ENCODE data around the gene EFCAB5.
A peak's percentile ranks its signal among the peaks of the same experiment; 100 is the strongest.
"Not testable (repeated sequence)": the region's sequence is repeated elsewhere in the genome, so short reads cannot be mapped to it uniquely, and the experiment has no call there.

Gene EFCAB5

DNA sequence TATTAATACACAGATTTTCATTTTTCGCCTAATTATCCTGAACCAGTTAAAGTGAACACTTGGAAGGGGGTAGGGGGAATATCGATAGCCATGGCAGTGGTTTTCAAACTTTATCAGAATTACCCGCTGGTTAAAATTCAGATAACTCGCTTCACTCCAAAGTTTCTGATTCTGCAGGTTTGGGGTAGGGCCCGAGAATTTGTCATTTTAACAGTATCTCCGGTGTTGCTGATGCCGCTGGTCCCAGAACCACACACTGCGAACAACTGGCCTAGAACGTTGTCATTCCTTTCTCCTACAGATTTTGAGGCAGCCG lies 174.9 kb downstream of the EFCAB5 start:
- Histone ChIP-seq H3K27me3 (replicated peaks; ENCODE audit: control insufficient read depth, insufficient read depth, low read length) (no peaks in the 10 kb centered on the region), H3K4me3 (replicated peaks; ENCODE audit: low read depth, low read length) (peak overlapping the region; percentile 94)
- TF ChIP-seq, protein P1, sequence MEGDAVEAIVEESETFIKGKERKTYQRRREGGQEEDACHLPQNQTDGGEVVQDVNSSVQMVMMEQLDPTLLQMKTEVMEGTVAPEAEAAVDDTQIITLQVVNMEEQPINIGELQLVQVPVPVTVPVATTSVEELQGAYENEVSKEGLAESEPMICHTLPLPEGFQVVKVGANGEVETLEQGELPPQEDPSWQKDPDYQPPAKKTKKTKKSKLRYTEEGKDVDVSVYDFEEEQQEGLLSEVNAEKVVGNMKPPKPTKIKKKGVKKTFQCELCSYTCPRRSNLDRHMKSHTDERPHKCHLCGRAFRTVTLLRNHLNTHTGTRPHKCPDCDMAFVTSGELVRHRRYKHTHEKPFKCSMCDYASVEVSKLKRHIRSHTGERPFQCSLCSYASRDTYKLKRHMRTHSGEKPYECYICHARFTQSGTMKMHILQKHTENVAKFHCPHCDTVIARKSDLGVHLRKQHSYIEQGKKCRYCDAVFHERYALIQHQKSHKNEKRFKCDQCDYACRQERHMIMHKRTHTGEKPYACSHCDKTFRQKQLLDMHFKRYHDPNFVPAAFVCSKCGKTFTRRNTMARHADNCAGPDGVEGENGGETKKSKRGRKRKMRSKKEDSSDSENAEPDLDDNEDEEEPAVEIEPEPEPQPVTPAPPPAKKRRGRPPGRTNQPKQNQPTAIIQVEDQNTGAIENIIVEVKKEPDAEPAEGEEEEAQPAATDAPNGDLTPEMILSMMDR (IDR thresholded peaks at IDR 0.05; ENCODE audit: insufficient read depth, low read length, poor library complexity, severe bottlenecking): no peak

GRCh38 chr17:30116661-30117551 lies 175.5 kb downstream of the EFCAB5 start, which contains the start of gene NSRP1:
NSRP1 (plus strand) TSS chr17:30116816; CDS start chr17:30116844, 28 bp downstream.
- Histone ChIP-seq H3K27me3 (replicated peaks; ENCODE audit: control insufficient read depth, insufficient read depth, low read length) (no peaks in the 10 kb centered on the region), H3K36me3 (ENCODE audit: control insufficient read depth, insufficient read depth, low read length) (no peaks in the 10 kb centered on the region), H3K4me3 (replicated peaks; ENCODE audit: low read depth, low read length) (peak within 1 kb of the TSS; percentile 94)
- TF ChIP-seq, protein P1 (IDR thresholded peaks at IDR 0.05; ENCODE audit: insufficient read depth, low read length, poor library complexity, severe bottlenecking): no peak
- peak; percentile 94 for DNase-seq (ENCODE audit: extremely low read depth, insufficient read length)

More for the DNA sequence above, 174.9 kb downstream of the EFCAB5 start:
- no peak for DNase-seq (ENCODE audit: extremely low read depth, insufficient read length)
- H3K36me3 ChIP-seq (ENCODE audit: control insufficient read depth, insufficient read depth, low read length): no peaks in the 10 kb centered on the region

DNA sequence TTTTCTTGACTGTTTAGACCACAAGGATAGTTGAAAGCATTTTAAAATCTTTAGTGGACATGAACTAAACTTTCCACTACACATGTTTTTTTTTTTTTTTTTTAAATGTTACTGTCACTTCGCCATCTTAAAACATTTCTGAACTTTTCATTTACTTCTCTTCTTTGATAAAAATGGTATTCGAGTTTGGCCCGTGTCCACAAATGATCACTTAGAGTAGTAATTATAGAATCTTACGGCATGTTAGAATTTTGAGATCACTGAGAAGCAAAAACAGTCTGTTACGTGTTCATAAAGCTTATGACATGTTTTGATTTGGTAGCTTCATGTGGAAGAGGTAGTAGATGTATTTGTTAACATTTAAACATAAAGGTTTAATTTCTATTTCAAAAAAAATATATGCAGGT lies 176.2 kb downstream of the EFCAB5 start:
- H3K27me3 ChIP-seq (replicated peaks; ENCODE audit: control insufficient read depth, insufficient read depth, low read length): no peaks in the 10 kb centered on the region
- H3K4me3 ChIP-seq (replicated peaks; ENCODE audit: low read depth, low read length): peak overlapping the region; percentile 94
- no peaks in the 10 kb centered on the region for H3K36me3 ChIP-seq (ENCODE audit: control insufficient read depth, insufficient read depth, low read length)
- no peak for DNase-seq (ENCODE audit: extremely low read depth, insufficient read length)
- TF ChIP-seq, protein P1 (IDR thresholded peaks at IDR 0.05; ENCODE audit: insufficient read depth, low read length, poor library complexity, severe bottlenecking): no peak

DNA sequence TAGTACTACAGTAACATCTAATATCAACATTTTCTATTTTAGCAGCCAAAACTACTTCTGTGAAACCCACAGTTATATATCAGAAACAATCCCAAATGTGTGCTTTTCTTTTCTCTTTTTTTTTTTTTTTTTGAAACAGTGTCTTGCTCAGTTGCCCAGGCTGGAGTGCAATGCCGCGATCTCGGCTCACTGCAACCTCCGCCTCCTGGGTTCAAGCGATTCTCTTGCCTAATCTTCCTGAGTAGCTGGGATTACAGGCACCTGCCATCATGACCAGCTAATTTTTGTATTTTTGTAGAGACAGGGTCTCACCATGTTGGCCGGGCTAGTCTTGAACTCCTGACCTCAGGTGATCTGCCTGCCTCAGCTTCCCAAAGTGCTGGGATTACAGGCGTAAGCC lies 177.2 kb downstream of the EFCAB5 start:
- not testable (repeated sequence) for H3K36me3 ChIP-seq (ENCODE audit: control insufficient read depth, insufficient read depth, low read length); DNase-seq (ENCODE audit: extremely low read depth, insufficient read length); H3K4me3 ChIP-seq (replicated peaks; ENCODE audit: low read depth, low read length); H3K27me3 ChIP-seq (replicated peaks; ENCODE audit: control insufficient read depth, insufficient read depth, low read length)

GRCh38 chr17:30124273-30124796 lies 182.9 kb downstream of the EFCAB5 start:
- TF ChIP-seq, protein P1 (IDR thresholded peaks at IDR 0.05; ENCODE audit: insufficient read depth, low read length, poor library complexity, severe bottlenecking): no peak
- H3K27me3 ChIP-seq (replicated peaks; ENCODE audit: control insufficient read depth, insufficient read depth, low read length): no peaks in the 10 kb centered on the region
- H3K36me3 ChIP-seq (ENCODE audit: control insufficient read depth, insufficient read depth, low read length): peaks cover 5% of the 10 kb centered on the region; the same call in 1 of the 2 replicates
- no peak overlapping the region for H3K4me3 ChIP-seq (replicated peaks; ENCODE audit: low read depth, low read length)
- DNase-seq (ENCODE audit: extremely low read depth, insufficient read length): no peak

GRCh38 chr17:30130121-30130520 lies 188.7 kb downstream of the EFCAB5 start:
- H3K27me3 ChIP-seq (replicated peaks; ENCODE audit: control insufficient read depth, insufficient read depth, low read length): no peaks in the 10 kb centered on the region
- peaks cover 2% of the 10 kb centered on the region; the same call in 1 of the 2 replicates for H3K36me3 ChIP-seq (ENCODE audit: control insufficient read depth, insufficient read depth, low read length)
- DNase-seq (ENCODE audit: extremely low read depth, insufficient read length): no peak
- TF ChIP-seq, protein P1 (IDR thresholded peaks at IDR 0.05; ENCODE audit: insufficient read depth, low read length, poor library complexity, severe bottlenecking): no peak
- no peak overlapping the region for H3K4me3 ChIP-seq (replicated peaks; ENCODE audit: low read depth, low read length)
